AG10803 (cell line): ENCODE results near the gene MAPKAP1.

ENCODE experiments used
- DNase-seq: peaks from one replicate; pipeline ENCODE4 v3.0.0; 2010; ENCODE audit warnings: low read depth
- H3K4me3 ChIP-seq: 2 replicates; pipeline ENCODE4 v1.5.1; 2011; ENCODE audit warnings: mild to moderate bottlenecking, low read length, control low read depth
- TF ChIP-seq, protein P1 (sequence below): conservative IDR thresholded peaks from 2 replicates; pipeline ENCODE4 v1.5.1; 2011; ENCODE audit warnings: mild to moderate bottlenecking, low read length, control low read depth, inconsistent platforms

Gene MAPKAP1

DNA sequence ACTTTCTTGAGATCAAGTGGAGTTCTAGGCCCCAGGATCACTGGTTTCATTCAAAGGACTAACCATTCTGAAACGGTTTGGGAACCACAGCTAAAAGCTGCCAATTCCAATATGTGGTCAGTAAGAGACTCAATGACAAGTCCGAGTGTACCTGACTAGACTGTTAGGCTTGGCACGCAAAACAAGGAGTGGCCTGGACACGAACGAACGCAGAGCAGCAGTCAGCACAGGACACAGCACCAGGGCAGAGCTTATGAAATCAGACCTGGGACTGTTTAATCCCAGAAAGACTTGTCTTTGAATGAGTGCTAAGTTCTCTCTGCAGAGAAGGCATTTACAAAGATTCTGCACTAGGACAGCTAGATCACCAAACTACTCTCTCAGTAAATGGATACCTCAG is 231.6 kb downstream of the MAPKAP1 start:
- TF ChIP-seq, protein P1, sequence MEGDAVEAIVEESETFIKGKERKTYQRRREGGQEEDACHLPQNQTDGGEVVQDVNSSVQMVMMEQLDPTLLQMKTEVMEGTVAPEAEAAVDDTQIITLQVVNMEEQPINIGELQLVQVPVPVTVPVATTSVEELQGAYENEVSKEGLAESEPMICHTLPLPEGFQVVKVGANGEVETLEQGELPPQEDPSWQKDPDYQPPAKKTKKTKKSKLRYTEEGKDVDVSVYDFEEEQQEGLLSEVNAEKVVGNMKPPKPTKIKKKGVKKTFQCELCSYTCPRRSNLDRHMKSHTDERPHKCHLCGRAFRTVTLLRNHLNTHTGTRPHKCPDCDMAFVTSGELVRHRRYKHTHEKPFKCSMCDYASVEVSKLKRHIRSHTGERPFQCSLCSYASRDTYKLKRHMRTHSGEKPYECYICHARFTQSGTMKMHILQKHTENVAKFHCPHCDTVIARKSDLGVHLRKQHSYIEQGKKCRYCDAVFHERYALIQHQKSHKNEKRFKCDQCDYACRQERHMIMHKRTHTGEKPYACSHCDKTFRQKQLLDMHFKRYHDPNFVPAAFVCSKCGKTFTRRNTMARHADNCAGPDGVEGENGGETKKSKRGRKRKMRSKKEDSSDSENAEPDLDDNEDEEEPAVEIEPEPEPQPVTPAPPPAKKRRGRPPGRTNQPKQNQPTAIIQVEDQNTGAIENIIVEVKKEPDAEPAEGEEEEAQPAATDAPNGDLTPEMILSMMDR = no peak
- H3K4me3 ChIP-seq = no peak overlapping the region
- DNase-seq = no peak

DNA sequence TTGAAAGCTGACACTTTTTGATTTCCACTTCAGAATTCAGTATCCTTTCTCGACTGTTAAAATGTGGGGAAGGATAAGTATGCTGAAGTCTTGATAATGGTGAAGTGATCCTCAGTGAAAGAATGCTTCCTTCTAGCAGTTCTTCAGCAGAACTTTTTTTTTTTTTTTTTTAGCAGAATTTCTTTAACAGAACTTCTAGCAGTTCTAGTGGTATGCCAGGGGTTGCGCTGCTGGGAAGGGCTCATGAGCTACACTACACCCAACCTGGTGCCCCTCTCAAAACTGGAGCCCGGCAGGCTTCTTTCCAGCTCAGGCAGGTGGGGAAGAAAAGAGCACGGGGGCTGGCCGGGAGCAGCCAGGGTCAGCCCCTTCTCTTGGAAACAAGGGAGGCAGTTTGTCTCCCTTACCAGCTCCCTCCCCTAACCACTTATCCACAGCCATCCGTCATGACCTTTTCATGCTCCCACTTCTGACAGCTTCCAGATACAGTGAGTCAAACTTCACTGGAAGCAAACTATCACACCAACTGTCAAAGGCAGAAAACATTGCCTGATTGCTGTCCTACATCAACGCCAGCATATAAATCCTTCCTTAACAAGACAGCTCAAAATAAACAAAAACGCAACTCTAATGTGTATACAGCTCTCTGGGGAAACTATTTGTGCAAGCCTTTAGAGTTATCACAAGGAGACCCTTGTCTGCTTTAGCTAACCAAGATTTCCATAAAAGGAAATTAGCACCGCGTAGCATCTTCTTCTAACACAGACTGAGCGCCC is 233.9 kb downstream of the MAPKAP1 start:
- DNase-seq = peak; percentile 49
- TF ChIP-seq, protein P1 = peak; percentile 29; the same call in 1 of the 2 replicates
- H3K4me3 ChIP-seq = no peak overlapping the region

DNA sequence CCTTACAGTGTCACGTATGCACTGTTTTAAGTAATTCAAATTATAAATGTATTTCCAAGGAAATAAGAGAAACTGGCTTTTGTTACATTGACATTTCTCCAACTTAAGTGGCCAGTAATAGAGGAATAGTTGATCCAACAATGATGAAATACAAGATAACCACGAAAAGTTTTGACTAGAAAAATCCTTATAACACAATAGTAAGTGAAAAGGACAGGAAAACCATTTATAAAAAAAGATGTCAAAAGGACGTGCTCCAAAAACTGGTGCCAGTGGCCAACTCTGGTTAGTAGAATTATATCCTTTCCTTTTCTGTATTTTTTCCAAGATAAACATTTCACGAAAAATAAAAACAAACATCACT is 234.5 kb downstream of the MAPKAP1 start:
- no peak overlapping the region for H3K4me3 ChIP-seq
- no peak for DNase-seq
- TF ChIP-seq, protein P1 = no peak

DNA sequence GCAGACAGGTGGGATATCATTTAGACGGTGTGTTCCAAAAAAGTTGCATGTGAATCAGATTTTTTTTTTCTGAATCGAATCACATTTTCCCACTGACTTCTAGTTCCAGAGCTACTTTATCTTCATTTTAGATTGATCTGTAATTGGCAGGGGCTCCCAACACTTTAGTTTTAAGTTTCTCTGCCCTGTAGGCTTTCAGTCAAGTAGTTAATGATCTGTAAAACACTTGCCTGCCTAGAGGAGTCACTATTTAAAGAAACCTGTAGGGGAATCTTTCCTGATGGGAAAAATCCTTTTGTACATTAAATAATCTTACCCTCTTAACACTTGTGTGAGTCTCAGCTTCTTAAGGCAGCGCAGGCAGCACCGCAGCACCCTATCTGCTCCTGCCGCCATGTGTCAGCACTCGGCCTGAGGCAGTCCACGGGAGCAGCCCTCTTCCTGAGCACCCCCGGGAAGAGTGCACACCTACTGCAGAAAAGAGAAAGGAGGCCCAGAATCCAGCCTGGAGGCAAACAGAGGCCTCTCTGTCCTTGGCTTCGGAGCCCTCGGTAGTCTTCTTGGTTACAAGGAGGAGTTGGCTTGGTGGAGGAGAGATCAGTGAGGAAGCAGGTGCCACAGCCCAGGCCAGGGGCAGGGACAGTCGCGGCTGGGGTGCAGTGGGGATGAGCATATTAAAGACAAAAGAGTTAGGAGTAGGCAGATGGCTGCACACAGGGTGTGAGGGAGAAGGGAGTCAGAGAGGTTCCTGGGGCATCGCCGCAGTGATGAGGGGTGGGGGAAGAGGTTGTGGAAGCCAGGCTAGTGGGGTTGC is 236.0 kb downstream of the MAPKAP1 start:
- H3K4me3 ChIP-seq = no peak overlapping the region
- DNase-seq = no peak
- TF ChIP-seq, protein P1 = no peak

DNA sequence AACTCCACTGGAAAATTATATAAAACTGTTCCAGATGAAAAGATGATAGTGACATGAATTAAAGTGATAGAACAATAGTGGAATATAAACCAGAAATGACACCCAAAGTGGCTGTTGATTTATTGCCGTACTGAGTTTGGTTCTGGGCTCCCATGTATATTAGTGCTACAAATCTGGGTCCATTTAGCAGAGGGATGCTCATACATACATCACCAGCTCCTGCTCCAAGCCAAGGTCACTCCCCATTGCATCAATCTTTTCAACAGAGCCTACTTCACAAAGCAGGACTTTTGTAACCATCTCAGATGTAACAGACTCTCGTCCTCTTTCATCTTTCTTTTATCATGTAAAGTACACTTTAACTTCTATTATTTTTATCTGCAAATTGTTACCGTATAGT is 236.8 kb downstream of the MAPKAP1 start:
- DNase-seq = no peak
- TF ChIP-seq, protein P1 = no peak
- H3K4me3 ChIP-seq = no peak overlapping the region

DNA sequence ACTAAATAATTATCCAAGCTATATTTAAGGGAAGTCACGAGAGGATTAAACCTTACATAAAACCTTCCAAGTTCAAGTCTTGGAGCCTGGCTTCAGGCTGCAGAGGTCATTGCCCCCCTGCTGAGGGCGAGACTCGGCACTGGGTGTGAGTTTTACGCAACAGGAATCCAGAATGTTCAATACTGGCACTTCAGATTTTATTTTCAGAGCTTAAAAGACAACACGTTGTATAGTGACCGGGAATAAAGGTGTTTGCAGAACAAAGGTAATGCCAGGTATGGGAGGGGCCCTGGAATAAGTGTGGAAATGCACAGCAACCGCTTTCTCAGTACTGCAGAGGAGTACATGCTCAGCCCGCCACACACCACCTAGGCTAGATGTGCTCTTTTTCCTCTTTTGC is 238.4 kb downstream of the MAPKAP1 start:
- TF ChIP-seq, protein P1 = no peak
- H3K4me3 ChIP-seq = no peak overlapping the region
- no peak for DNase-seq
